ENCODE data around the gene MAN1A2. TPM values are rescaled to one million over a fixed set of nuclear protein-coding genes. Genes with fewer than 3 reads are reported as not detected.
A peak's percentile ranks its signal among the peaks of the same experiment; 100 is the strongest.

MAN1A2 gene
- total and polyA plus RNA-seq, 4 experiments from 2014 or later: 17.5 to 66.5 (median 40.6) TPM

DNA sequence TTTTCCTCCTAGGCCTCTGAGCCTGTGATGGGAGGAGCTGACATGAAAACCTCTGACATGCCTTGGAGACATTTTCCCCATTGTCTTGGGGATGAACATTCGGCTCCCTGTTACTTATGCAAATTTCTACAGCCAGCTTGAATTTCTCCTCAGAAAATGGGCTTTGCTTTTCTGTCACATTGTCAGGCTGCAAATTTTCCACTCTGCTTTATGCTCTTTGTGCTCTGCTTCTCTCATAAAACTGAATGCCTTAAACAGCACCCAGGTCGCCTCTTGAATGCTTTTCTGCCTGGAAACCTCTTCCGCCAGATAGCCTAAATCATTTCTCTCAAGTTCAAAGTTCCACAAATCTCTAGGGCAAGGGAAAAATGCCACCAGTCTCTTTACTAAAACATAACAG, 191.9 kb downstream of the MAN1A2 start:
- no peaks in the 10 kb centered on the region for H3K9me3 ChIP-seq (ENCODE audit: control insufficient read depth in 1 of 2, low read length in 2 of 2)
- no peak overlapping the region for H3K4me3 ChIP-seq (ENCODE audit: low read length in 2 of 2)
- Mint-ChIP-seq H3K4me3 (no peak overlapping the region), H3K27ac (no peak overlapping the region), H3K4me1 (peaks cover 0 to 4% (median under 1%) of the 10 kb centered on the region in 4 donors), H3K27me3 (no peaks in the 10 kb centered on the region), H3K36me3 (peaks cover 0 to 7% of the 10 kb centered on the region in 2 donors), H3K9me3 (peaks cover 3 to 12% (median 8%) of the 10 kb centered on the region in 8 donors)
- no peak for DNase-seq
- H3K4me1 ChIP-seq (ENCODE audit: insufficient read depth, low read length): no peaks in the 10 kb centered on the region
- no peaks in the 10 kb centered on the region for H3K36me3 ChIP-seq (ENCODE audit: insufficient read depth, low read length)
- H3K27ac ChIP-seq (ENCODE audit: low read depth, low read length): no peak overlapping the region
- intact Hi-C loops (cut with micrococcal nuclease): no loop called here
- ChIA-PET POLR2A (ENCODE audit: partially characterized antibody) (no interaction called here), CTCF (ENCODE audit: partially characterized antibody) (interaction anchor here (1.1 kb wide), 1 partner anchor 24 kb away, joined by 3 read pairs; no protein-coding TSS in a partner anchor)
- H3K27me3 ChIP-seq (ENCODE audit: insufficient read depth, low read length): no peaks in the 10 kb centered on the region

DNA sequence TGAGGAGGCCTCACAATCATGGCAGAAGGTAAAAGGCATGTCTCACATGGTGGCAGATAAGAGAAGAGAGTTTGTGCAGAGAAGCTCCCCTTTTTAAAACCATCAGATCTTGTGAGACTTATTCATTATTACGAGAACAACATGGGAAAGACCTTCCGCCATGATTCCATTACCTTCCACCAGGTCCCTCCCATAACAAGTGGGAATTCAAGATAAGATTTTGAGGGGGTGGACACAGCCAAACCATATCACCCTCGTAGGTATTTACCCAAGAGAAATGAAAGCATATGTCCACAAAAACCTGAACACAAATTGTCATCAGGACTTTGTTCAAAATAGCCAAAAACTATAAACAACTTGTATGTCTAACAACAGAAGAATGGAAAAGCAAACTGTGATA, 192.7 kb downstream of the MAN1A2 start:
- H3K4me3 ChIP-seq (ENCODE audit: low read length in 2 of 2): no peak overlapping the region
- DNase-seq: no peak
- Mint-ChIP-seq H3K4me1 (peaks cover 0 to 4% (median under 1%) of the 10 kb centered on the region in 4 donors), H3K27ac (no peak overlapping the region), H3K27me3 (no peaks in the 10 kb centered on the region), H3K4me3 (no peak overlapping the region), H3K36me3 (peaks cover 0 to 7% of the 10 kb centered on the region in 2 donors), H3K9me3 (peaks cover 3 to 12% (median 8%) of the 10 kb centered on the region in 8 donors)
- ChIA-PET POLR2A (ENCODE audit: partially characterized antibody) (no interaction called here), CTCF (ENCODE audit: partially characterized antibody) (interaction anchor here (4.1 kb wide), 1 partner anchor 24 kb away, joined by 20 read pairs; no protein-coding TSS in a partner anchor)
- H3K4me1 ChIP-seq (ENCODE audit: insufficient read depth, low read length): no peaks in the 10 kb centered on the region
- H3K9me3 ChIP-seq (ENCODE audit: control insufficient read depth in 1 of 2, low read length in 2 of 2): no peaks in the 10 kb centered on the region
- H3K27ac ChIP-seq (ENCODE audit: low read depth, low read length): no peak overlapping the region
- H3K27me3 ChIP-seq (ENCODE audit: insufficient read depth, low read length): no peaks in the 10 kb centered on the region
- no peaks in the 10 kb centered on the region for H3K36me3 ChIP-seq (ENCODE audit: insufficient read depth, low read length)
- intact Hi-C loops (cut with micrococcal nuclease): no loop called here

DNA sequence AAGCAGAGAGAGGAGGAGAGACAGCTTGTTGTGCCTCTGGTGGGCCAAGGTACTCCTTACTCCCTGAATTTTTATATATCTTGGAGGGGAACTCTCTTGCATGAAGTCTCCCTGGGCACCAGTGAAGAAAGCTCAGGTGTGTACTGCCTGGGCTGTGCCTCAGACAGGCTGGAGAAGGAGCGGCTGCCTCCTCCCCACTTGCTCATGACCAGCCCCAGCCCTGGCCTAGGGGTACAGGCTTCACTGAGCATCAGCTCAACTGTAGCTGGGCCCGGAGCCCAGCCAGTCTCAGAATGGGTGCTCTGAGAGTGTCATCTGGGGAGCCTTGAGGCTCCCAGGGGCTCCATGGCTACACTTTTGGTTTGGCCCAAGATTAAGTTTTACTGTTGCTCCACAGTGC, 193.8 kb downstream of the MAN1A2 start:
- peaks cover 3 to 12% (median 8%) of the 10 kb centered on the region in 8 donors for H3K9me3 Mint-ChIP-seq
- H3K4me3 ChIP-seq (ENCODE audit: low read length in 2 of 2): no peak overlapping the region
- no peak for DNase-seq
- no peaks in the 10 kb centered on the region for H3K27me3 ChIP-seq (ENCODE audit: insufficient read depth, low read length)
- no peak overlapping the region for H3K27ac Mint-ChIP-seq
- ChIA-PET CTCF (ENCODE audit: partially characterized antibody) (interaction anchor here (4.1 kb wide), 1 partner anchor 25 kb away, joined by 20 read pairs; no protein-coding TSS in a partner anchor), POLR2A (ENCODE audit: partially characterized antibody) (no interaction called here)
- intact Hi-C loops (cut with micrococcal nuclease): no loop called here
- no peak overlapping the region for H3K27ac ChIP-seq (ENCODE audit: low read depth, low read length)
- H3K27me3 Mint-ChIP-seq: no peaks in the 10 kb centered on the region
- peaks cover 0 to 7% of the 10 kb centered on the region in 2 donors for H3K36me3 Mint-ChIP-seq
- H3K4me1 Mint-ChIP-seq: peaks cover 0 to 4% (median under 1%) of the 10 kb centered on the region in 4 donors
- H3K4me1 ChIP-seq (ENCODE audit: insufficient read depth, low read length): no peaks in the 10 kb centered on the region
- no peaks in the 10 kb centered on the region for H3K9me3 ChIP-seq (ENCODE audit: control insufficient read depth in 1 of 2, low read length in 2 of 2)
- no peaks in the 10 kb centered on the region for H3K36me3 ChIP-seq (ENCODE audit: insufficient read depth, low read length)
- no peak overlapping the region for H3K4me3 Mint-ChIP-seq

DNA sequence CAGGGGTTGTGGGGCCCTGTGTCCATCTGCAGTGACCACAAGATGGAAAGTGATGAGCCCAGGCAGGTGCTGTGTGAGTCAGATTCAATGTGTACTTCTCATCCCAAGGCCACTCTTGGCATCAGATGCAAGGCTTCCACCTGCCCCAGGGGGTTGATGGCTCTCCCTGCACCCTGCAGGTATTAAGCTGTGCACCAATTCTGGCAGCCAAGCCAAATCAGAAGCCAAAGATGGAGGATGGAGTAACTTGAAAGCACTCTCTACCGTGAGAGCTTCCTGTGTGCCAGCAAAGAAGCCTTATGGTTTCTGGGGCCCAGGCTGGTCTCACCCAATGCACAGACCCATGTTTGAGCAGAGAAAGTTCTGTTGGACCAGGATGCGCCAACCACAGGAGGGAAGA, 194.3 kb downstream of the MAN1A2 start:
- H3K27me3 ChIP-seq (ENCODE audit: insufficient read depth, low read length): no peaks in the 10 kb centered on the region
- Mint-ChIP-seq H3K4me3 (no peak overlapping the region), H3K27me3 (no peaks in the 10 kb centered on the region), H3K36me3 (peaks cover 0 to 7% of the 10 kb centered on the region in 2 donors), H3K9me3 (peaks cover 3 to 12% (median 8%) of the 10 kb centered on the region in 8 donors), H3K4me1 (peaks cover 0 to 4% (median under 1%) of the 10 kb centered on the region in 4 donors), H3K27ac (no peak overlapping the region)
- H3K4me1 ChIP-seq (ENCODE audit: insufficient read depth, low read length): no peaks in the 10 kb centered on the region
- no peak overlapping the region for H3K4me3 ChIP-seq (ENCODE audit: low read length in 2 of 2)
- no peak for DNase-seq
- POLR2A ChIA-PET (ENCODE audit: partially characterized antibody): no interaction called here
- intact Hi-C loops (cut with micrococcal nuclease): no loop called here
- CTCF ChIA-PET (ENCODE audit: partially characterized antibody): interaction anchor here (4.1 kb wide), 1 partner anchor 26 kb away, joined by 20 read pairs; no protein-coding TSS in a partner anchor
- no peaks in the 10 kb centered on the region for H3K36me3 ChIP-seq (ENCODE audit: insufficient read depth, low read length)
- H3K9me3 ChIP-seq (ENCODE audit: control insufficient read depth in 1 of 2, low read length in 2 of 2): no peaks in the 10 kb centered on the region
- no peak overlapping the region for H3K27ac ChIP-seq (ENCODE audit: low read depth, low read length)

DNA sequence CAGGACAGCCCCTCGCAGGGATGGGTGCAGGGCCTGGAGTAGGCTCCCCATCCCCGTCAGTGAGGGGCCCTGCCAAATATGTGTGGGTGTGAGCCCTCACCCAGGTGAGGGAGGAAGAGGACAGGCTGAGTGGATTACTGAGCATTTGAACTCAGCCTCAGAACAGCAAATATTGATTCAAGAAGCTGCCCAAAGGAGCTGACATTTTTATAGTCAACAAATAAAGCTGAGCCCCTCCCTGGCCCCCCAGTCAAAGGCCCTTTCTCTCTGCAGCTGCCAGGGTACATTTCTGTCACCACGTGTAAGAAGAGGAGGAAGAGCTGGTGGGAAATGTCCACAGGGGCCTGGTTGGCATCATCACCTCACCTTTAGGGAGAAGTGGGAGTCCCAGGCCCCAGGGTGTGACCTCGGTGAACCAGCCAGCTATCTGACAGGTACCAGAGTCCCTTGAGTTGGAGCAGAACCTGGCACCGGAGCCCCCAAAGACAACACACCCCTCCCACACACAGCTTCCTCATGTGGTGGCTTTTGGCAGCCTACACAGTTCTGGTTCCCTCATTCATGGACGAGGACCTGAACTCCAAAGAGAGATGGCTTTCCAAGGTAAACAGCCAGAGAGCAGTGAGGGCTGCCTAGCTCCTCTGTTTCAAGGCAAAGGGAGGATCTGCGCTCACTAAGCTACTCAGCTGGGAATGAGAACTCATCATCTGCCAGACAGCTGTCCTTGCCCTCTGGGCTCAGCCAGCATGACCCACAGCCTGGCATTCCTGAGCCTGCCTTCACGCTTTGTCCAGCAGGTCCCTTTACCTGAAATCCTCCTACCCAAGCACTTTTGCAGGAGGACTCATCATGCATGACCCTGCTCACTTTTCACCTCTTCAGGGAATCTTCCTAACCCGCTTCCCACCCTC, 195.6 kb downstream of the MAN1A2 start:
- H3K27ac Mint-ChIP-seq: peak overlapping the region in 1 of 7 donors; percentile 41
- no peak overlapping the region for H3K4me3 Mint-ChIP-seq
- H3K4me1 Mint-ChIP-seq: peaks cover 0 to 4% (median under 1%) of the 10 kb centered on the region in 4 donors
- DNase-seq: no peak
- no peak overlapping the region for H3K4me3 ChIP-seq (ENCODE audit: low read length in 2 of 2)
- no peaks in the 10 kb centered on the region for H3K4me1 ChIP-seq (ENCODE audit: insufficient read depth, low read length)
- H3K27ac ChIP-seq (ENCODE audit: low read depth, low read length): no peak overlapping the region
- H3K36me3 Mint-ChIP-seq: peaks cover 0 to 7% of the 10 kb centered on the region in 2 donors
- no peaks in the 10 kb centered on the region for H3K27me3 ChIP-seq (ENCODE audit: insufficient read depth, low read length)
- no peaks in the 10 kb centered on the region for H3K36me3 ChIP-seq (ENCODE audit: insufficient read depth, low read length)
- no peaks in the 10 kb centered on the region for H3K9me3 ChIP-seq (ENCODE audit: control insufficient read depth in 1 of 2, low read length in 2 of 2)
- ChIA-PET POLR2A (ENCODE audit: partially characterized antibody) (no interaction called here), CTCF (ENCODE audit: partially characterized antibody) (interaction anchor here (1.5 to 4.1 kb wide), 3 partner anchors 27 to 197 kb away, joined by 3 to 20 read pairs (median 6); no protein-coding TSS in a partner anchor)
- intact Hi-C loops (cut with micrococcal nuclease): no loop called here
- H3K27me3 Mint-ChIP-seq: no peaks in the 10 kb centered on the region
- peaks cover 3 to 12% (median 8%) of the 10 kb centered on the region in 8 donors for H3K9me3 Mint-ChIP-seq

DNA sequence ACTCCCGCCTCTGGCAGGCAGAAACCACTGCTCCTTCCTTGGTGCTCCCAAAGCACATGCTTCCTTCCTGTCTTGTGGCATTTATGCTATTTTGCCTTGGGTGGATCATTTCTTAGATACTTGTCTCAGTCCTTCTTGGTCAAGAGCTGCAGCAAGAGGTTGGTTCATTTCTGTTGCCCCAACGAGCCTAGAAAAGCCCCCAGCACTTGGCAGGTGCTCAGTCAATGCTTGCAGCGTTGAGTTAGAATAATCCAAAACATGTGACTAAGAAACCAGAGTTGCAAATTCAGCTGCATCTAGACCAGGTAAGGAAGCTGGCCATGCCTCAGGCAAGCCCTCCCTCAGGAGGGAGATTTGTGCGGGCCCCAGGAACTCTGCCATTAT, 196.2 kb downstream of the MAN1A2 start:
- Mint-ChIP-seq H3K4me3 (peak overlapping the region in 1 of 8 donors; percentile 6), H3K4me1 (peaks cover 0 to 4% (median under 1%) of the 10 kb centered on the region in 4 donors), H3K27ac (no peak overlapping the region), H3K27me3 (no peaks in the 10 kb centered on the region), H3K9me3 (peaks cover 3 to 12% (median 7%) of the 10 kb centered on the region in 8 donors), H3K36me3 (peaks cover 0 to 7% of the 10 kb centered on the region in 2 donors)
- no peak overlapping the region for H3K27ac ChIP-seq (ENCODE audit: low read depth, low read length)
- no peaks in the 10 kb centered on the region for H3K36me3 ChIP-seq (ENCODE audit: insufficient read depth, low read length)
- H3K4me3 ChIP-seq (ENCODE audit: low read length in 2 of 2): no peak overlapping the region
- POLR2A ChIA-PET (ENCODE audit: partially characterized antibody): no interaction called here
- intact Hi-C loops (cut with micrococcal nuclease): no loop called here
- no peak for DNase-seq
- H3K27me3 ChIP-seq (ENCODE audit: insufficient read depth, low read length): no peaks in the 10 kb centered on the region
- H3K4me1 ChIP-seq (ENCODE audit: insufficient read depth, low read length): no peaks in the 10 kb centered on the region
- CTCF ChIA-PET (ENCODE audit: partially characterized antibody): interaction anchor here (1.1 to 4.1 kb wide), 4 partner anchors 28 to 196 kb away, joined by 3 to 20 read pairs (median 6); no protein-coding TSS in a partner anchor
- H3K9me3 ChIP-seq (ENCODE audit: control insufficient read depth in 1 of 2, low read length in 2 of 2): no peaks in the 10 kb centered on the region

Measured in CD4-positive, alpha-beta memory T cell (primary cell).